Adipose tissue (tissue), 3 donors: ENCODE results near the gene HOXA7. TPM values are rescaled to one million over a fixed set of nuclear protein-coding genes. Genes with fewer than 3 reads are reported as not detected.

ENCODE experiments used
- H3K27ac ChIP-seq: one replicate; pipeline ENCODE4 v1.5.1; 2013; ENCODE audit warnings: low read depth, low read length
- WGBS, 3 donors: extraction: QIAGEN DNeasy Blood & Tissue Kit; methylation state at CpG; one replicate each; pipeline ENCODE4 v1.1.7; 2013; 5-methylcytosine and 5-hydroxymethylcytosine counted together
- polyA plus RNA-seq, 3 donors: library from polyadenylated mRNA; stranded (reverse); fragments of 200-250 nt; gene quantifications; one replicate each; pipeline ENCODE4 v1.2.3, GENCODE V29; 2013
- donor health status: healthy with polysubstance abuse.
- donor health status: Bipolar disorder and iron deficiency.
- donor health status: healthy.

The HOXA7 gene
- polyA plus RNA-seq, 3 donors, result 1.3 to 10.8 (median 5.2) TPM

DNA sequence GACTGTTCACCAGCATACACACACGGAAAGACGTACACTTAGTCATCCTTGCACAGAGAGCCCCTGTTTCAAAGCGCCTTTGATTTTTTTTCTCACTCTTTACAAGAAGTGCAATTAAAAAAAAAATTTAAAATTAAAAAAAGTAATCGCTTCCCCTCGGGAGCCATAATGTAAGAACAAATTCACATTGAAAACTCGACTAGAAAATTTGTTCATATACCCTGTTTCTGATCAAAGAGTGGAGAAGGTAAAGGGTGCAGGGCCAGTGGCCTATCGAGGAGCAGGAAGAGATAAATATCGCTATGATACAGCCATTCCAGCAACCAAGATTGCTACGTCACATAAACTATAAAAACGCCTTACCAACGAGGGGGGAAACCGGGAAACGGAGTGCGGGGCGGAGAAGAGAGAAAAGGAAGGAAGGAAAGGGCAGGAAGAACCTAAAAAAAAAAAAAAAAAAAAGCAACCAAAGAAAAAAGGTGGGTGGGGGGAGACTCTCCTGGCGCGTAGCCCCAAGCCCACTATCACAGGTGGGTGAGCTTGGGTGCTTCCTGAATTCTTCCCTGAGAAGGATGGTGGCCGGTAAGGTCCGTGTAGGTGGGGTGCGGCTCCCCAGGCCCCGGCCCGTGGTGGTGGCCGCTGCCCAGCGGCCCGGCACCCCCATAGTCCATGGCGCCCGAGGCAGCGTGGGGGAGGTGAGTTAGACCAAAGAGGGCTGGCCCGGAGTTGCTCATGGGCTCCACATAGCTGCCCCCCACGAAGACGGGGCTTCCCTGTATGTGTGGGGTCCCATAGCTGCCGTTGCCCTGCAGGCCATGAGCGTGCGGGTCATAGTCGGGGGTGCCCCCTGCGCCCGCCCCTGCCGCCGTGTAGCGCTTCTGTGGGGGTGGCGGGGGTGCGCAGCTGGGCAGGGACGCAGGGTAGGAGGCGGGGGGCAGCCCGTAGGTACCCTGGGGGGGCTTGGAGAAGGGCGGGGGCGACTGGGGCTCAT is 48.8 kb downstream of the HOXA7 start:
- WGBS, 3 donors, result 26 to 48% (median 43%) methylated on average over 47 of the region's 47 CpGs
- peak overlapping the region; percentile 77 for H3K27ac ChIP-seq

DNA sequence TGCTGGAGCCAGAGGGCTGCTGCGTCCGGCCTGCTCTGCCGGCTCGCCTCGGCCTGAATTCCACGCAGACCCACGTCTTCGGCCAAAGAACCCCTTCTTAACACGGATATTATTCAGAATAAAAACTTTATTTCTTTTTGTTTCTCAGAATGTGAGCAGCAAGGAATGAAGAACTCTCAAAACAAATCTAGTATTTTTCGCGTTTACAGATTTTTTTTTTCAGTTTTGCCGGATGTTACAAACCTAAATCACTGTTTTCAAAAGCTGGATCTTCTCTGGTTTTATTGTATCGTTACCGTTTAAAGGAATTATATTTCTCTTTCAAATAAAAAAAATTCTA is 49.6 kb downstream of the HOXA7 start:
- H3K27ac ChIP-seq, result peak overlapping the region; percentile 86
- WGBS, 3 donors, result 21 to 53% (median 36%) methylated on average over 14 of the region's 14 CpGs

- peak overlapping the region; percentile 86 for H3K27ac ChIP-seq
- 20 to 44% (median 43%) methylated on average over 44 of the region's 44 CpGs for WGBS, 3 donors
Measured at GRCh38 chr7:27106181-27106900, 50.1 kb downstream of the HOXA7 start.

DNA sequence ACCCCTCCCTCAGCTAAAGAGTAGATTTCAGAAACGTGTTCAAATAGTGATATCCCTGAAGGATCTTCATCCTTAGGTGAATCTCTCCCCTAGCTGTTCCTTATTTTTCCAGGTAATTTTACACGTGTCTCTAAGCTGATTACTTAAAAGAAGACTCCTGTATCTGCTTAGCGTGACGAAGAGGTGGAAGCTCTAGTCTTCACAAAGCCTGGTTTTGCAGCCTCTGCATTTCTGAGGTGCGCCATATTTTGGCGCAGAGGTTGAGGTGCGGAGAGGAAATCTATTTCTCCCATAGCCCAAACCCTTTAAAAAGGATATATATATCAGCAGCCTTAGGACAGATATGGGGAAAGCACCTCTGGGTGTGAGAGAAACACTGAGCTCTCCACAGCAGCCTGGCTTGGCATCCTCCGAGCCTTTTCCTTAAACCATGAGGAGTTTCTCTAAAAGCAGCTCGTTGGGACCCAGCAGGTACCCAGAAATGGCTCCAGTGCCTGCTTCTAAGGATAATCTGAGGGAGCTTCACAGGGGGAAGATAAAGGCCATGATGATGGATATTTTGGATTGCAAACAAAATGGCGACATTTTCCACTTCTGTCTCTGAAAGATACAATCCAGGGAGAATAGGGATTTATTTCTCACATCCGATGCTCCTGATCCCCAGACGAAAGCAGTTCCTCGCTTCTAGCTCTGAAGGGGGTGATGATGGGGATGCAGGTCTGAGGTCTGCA is 51.0 kb downstream of the HOXA7 start:
- no peak overlapping the region for H3K27ac ChIP-seq

DNA sequence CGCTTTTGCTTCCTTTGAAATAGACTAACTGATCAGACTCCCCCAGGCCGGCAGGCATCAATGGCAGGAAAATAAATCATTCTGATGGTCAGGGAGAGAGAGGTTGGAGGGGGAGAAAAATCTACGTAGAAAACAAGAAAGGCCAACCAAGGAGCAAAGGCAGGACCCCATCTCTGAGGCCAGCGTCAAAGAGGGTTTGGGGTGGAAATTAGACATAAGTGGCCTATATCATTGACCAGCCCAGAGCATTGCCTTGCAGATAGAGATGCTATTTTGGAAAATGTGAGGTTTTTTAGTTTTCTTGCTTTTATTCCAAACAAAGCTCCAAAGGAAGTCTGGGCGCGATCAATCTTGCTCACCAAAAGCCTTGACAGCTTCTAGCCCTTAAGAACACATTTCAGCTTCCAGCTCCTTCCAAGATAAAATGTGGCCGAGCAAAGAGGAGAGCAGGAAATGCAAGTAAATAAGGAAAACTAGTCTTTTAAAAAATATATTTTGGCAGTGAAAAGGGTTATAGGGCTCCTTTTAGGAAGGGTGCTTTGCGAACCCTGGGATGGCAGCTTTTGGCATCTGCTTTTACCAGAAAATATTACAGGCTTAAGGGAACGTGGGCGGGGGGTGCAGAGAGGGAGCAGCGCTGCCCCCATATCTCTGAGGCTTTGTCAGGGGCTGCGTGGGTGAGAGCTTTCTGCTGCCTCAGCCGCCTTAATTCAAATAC is 52.0 kb downstream of the HOXA7 start:
- peak overlapping the region; percentile 85 for H3K27ac ChIP-seq
- 27 to 54% (median 47%) methylated on average over 13 of the region's 13 CpGs for WGBS, 3 donors

More for the DNA sequence above, 51.0 kb downstream of the HOXA7 start:
- 45 to 78% (median 70%) methylated on average over 13 of the region's 13 CpGs for WGBS, 3 donors

Other genes starting within 250 kb of the HOXA7 start
- gene HOXA1, start 60.7 kb downstream of the HOXA7 start, polyA plus RNA-seq, result under 1 TPM; 0.08 to 0.56 (median 0.51) TPM
- 1 to 10 TPM in 1 of 3 donors, under 1 TPM in 2; 0.20 to 1.0 (median 0.92) TPM for gene HOXA2, start 54.0 kb downstream of the HOXA7 start, polyA plus RNA-seq
- gene HOXA4, start 25.9 kb downstream of the HOXA7 start, polyA plus RNA-seq, result 10 to 100 TPM in 1 of 3 donors, 1 to 10 TPM in 2; 1.2 to 19.8 (median 4.9) TPM
- gene HOXA5, start 13.0 kb downstream of the HOXA7 start, polyA plus RNA-seq, result 10 to 100 TPM in 2 of 3 donors, 1 to 10 TPM in 1; 3.1 to 29.6 (median 11.8) TPM
- 1 to 10 TPM in 2 of 3 donors, under 1 TPM in 1; 0.39 to 3.6 (median 1.5) TPM for gene HOXA6, start 8.9 kb downstream of the HOXA7 start, polyA plus RNA-seq
- gene HOXA3, start 4.1 kb downstream of the HOXA7 start, polyA plus RNA-seq, result 1 to 10 TPM in 2 of 3 donors, under 1 TPM in 1; 0.86 to 7.4 (median 4.6) TPM
- 1 to 10 TPM; 1.4 to 6.3 (median 2.7) TPM for gene HOXA9, start 8.9 kb upstream of the HOXA7 start, polyA plus RNA-seq
- gene HOXA10, start 17.6 kb upstream of the HOXA7 start, polyA plus RNA-seq, result 10 to 100 TPM in 1 of 3 donors, 1 to 10 TPM in 2; 1.7 to 18.3 (median 2.3) TPM
- gene HOXA11, start 28.6 kb upstream of the HOXA7 start, polyA plus RNA-seq, result 1 to 10 TPM in 1 of 3 donors, under 1 TPM in 1, not detected in 1; 0.41 to 4.3 TPM
- gene HOXA13, start 43.4 kb upstream of the HOXA7 start, polyA plus RNA-seq, result under 1 TPM in 2 of 3 donors, not detected in 1; 0.03 to 0.37 TPM
- under 1 TPM in 2 of 3 donors, not detected in 1; 0.07 to 0.22 TPM for gene EVX1, start 86.1 kb upstream of the HOXA7 start, polyA plus RNA-seq